HG03521 (cell line): ENCODE data around the gene ARHGAP18.

ENCODE experiments used
- ATAC-seq: cut with Tn5 transposase; IDR thresholded peaks from one replicate; pipeline ENCODE4 v1.9.1; 2021; ENCODE audit warnings: mild to moderate bottlenecking, moderate library complexity; ENCODE audit not compliant: unreplicated experiment

ARHGAP18 gene

GRCh38 chr6:129726650-129727049 lies 16.7 kb upstream of the ARHGAP18 start:
- no peak for ATAC-seq

GRCh38 chr6:129725341-129725740 lies 15.4 kb upstream of the ARHGAP18 start:
- ATAC-seq = no peak

GRCh38 chr6:129719692-129720091 lies 9.7 kb upstream of the ARHGAP18 start:
- ATAC-seq = no peak

- ATAC-seq = no peak
These were observed 7.3 kb upstream of the ARHGAP18 start for GRCh38 chr6:129717277-129717676.

- ATAC-seq = no peak
These were observed 3.9 kb upstream of the ARHGAP18 start for GRCh38 chr6:129713806-129714333.

GRCh38 chr6:129711271-129711631 lies 1.3 kb upstream of the ARHGAP18 start:
- ATAC-seq = no peak

GRCh38 chr6:129710450-129711270 lies 683 bp upstream of the ARHGAP18 start:
- ATAC-seq = no peak

- ATAC-seq = peak; percentile 11
These were observed 695 bp downstream of the ARHGAP18 start for GRCh38 chr6:129709196-129709768.

- no peak for ATAC-seq
These were observed 1.3 kb downstream of the ARHGAP18 start for GRCh38 chr6:129708496-129709195.

- no peak for ATAC-seq
These were observed 2.0 kb downstream of the ARHGAP18 start for GRCh38 chr6:129707882-129708495.

GRCh38 chr6:129707028-129707427 lies 2.9 kb downstream of the ARHGAP18 start:
- ATAC-seq = no peak

- ATAC-seq = no peak
These were observed 4.8 kb downstream of the ARHGAP18 start for GRCh38 chr6:129705212-129705611.

- ATAC-seq = no peak
These were observed 5.3 kb downstream of the ARHGAP18 start for GRCh38 chr6:129704708-129705107.

- ATAC-seq = no peak
These were observed 8.1 kb downstream of the ARHGAP18 start for GRCh38 chr6:129701721-129702455.

- ATAC-seq = no peak
These were observed 9.3 kb downstream of the ARHGAP18 start for GRCh38 chr6:129700666-129701065.

- ATAC-seq = no peak
These were observed 10.3 kb downstream of the ARHGAP18 start for GRCh38 chr6:129699659-129700058.

GRCh38 chr6:129698430-129698829 lies 11.5 kb downstream of the ARHGAP18 start:
- no peak for ATAC-seq

GRCh38 chr6:129697788-129698187 lies 12.2 kb downstream of the ARHGAP18 start:
- no peak for ATAC-seq

GRCh38 chr6:129696843-129697242 lies 13.1 kb downstream of the ARHGAP18 start:
- ATAC-seq = no peak

GRCh38 chr6:129696028-129696418 lies 14.0 kb downstream of the ARHGAP18 start:
- ATAC-seq = no peak
